GM18498 (cell line): ENCODE data around the gene BTAF1.

Experiments
- ATAC-seq: cut with Tn5 transposase; IDR thresholded peaks from one replicate; pipeline ENCODE4 v1.9.1; 2021; ENCODE audit warnings: mild to moderate bottlenecking, moderate library complexity; ENCODE audit not compliant: unreplicated experiment

BTAF1 gene

GRCh38 chr10:92042541-92042940 lies 119.0 kb downstream of the BTAF1 start:
- no peak for ATAC-seq

GRCh38 chr10:92045641-92046106 lies 122.1 kb downstream of the BTAF1 start:
- ATAC-seq = no peak

GRCh38 chr10:92047215-92047614 lies 123.6 kb downstream of the BTAF1 start:
- ATAC-seq = no peak

- no peak for ATAC-seq
These were observed 128.5 kb downstream of the BTAF1 start for GRCh38 chr10:92052088-92052487.

- no peak for ATAC-seq
These were observed 129.2 kb downstream of the BTAF1 start for GRCh38 chr10:92052741-92053140.

GRCh38 chr10:92054807-92055206 lies 131.2 kb downstream of the BTAF1 start:
- no peak for ATAC-seq

- ATAC-seq = no peak
These were observed 138.7 kb downstream of the BTAF1 start for GRCh38 chr10:92062273-92062672.

GRCh38 chr10:92064506-92064905 lies 140.9 kb downstream of the BTAF1 start:
- ATAC-seq = no peak

GRCh38 chr10:92066386-92066785 lies 142.8 kb downstream of the BTAF1 start:
- no peak for ATAC-seq

GRCh38 chr10:92068900-92069299 lies 145.3 kb downstream of the BTAF1 start:
- no peak for ATAC-seq

- ATAC-seq = no peak
These were observed 150.7 kb downstream of the BTAF1 start for GRCh38 chr10:92074126-92074887.

GRCh38 chr10:92075829-92076228 lies 152.3 kb downstream of the BTAF1 start:
- no peak for ATAC-seq

- no peak for ATAC-seq
These were observed 153.2 kb downstream of the BTAF1 start for GRCh38 chr10:92076722-92077121.

- ATAC-seq = no peak
These were observed 155.4 kb downstream of the BTAF1 start for GRCh38 chr10:92079003-92079402.
